Vagina (tissue), 2 donors: ENCODE results near the gene ASH1L.

ENCODE experiments used
- POLR2A ChIP-seq, 2 donors: fragments of 450-650 bp; IDR thresholded peaks; one replicate each; pipeline ENCODE4 v1.6.1; 2017; ENCODE audit warnings: antibody characterized with exemption in 2 of 2, mild to moderate bottlenecking in 2 of 2, moderate library complexity in 2 of 2
- POLR2AphosphoS5 ChIP-seq, 2 donors: sonication (generic); formaldehyde crosslinking; IDR thresholded peaks; one replicate each; pipeline ENCODE4 v1.9.0; 2017; ENCODE audit warnings: antibody characterized with exemption in 2 of 2, mild to moderate bottlenecking in 2 of 2, low read depth in 1 of 2; ENCODE audit not compliant: insufficient read depth in 1 of 2
- TF ChIP-seq, protein P1 (sequence below), 3 experiments: fragments of 450-650 bp in 2 of 3; fragments of 200-600 bp in 1 of 3; sonication (generic) in 1 of 3; IDR thresholded peaks; one replicate each; pipeline ENCODE4 v1.5.1; 2017 to 2019; ENCODE audit warnings: antibody characterized with exemption in 3 of 3, mild to moderate bottlenecking in 2 of 3, moderate library complexity in 2 of 3

DNA sequence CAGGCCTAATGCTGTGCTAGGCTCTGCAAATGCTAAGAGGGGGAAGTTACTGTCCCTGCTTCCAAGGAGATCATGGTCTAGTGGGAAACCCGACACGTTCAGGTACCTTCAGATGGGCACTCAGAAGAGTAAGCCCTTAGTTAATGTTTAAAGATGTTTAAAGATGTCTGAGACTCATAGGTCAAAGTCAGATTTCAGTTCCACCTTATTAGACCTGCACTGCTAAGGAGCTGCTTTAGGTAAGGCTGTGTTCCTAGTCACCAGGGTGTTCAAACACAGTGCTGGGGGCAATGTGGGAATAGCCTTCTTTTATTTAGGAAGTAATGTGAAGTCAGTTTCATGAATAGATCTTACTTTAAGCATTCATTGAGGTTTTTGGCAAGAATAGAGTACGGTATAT lies 245.7 kb downstream of the ASH1L start:
- TF ChIP-seq, protein P1, sequence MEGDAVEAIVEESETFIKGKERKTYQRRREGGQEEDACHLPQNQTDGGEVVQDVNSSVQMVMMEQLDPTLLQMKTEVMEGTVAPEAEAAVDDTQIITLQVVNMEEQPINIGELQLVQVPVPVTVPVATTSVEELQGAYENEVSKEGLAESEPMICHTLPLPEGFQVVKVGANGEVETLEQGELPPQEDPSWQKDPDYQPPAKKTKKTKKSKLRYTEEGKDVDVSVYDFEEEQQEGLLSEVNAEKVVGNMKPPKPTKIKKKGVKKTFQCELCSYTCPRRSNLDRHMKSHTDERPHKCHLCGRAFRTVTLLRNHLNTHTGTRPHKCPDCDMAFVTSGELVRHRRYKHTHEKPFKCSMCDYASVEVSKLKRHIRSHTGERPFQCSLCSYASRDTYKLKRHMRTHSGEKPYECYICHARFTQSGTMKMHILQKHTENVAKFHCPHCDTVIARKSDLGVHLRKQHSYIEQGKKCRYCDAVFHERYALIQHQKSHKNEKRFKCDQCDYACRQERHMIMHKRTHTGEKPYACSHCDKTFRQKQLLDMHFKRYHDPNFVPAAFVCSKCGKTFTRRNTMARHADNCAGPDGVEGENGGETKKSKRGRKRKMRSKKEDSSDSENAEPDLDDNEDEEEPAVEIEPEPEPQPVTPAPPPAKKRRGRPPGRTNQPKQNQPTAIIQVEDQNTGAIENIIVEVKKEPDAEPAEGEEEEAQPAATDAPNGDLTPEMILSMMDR (IDR thresholded peaks at IDR 0.05) = no peak
- TF ChIP-seq POLR2A (IDR thresholded peaks at IDR 0.05) (no peak), POLR2AphosphoS5 (IDR thresholded peaks at IDR 0.05; ENCODE audit: insufficient read depth in 1 of 2, low read depth in 1 of 2) (no peak)
